GM12872 (cell line): Measurements from ENCODE around the gene GINS2.

ENCODE experiments used
- CTCF ChIP-seq: IDR thresholded peaks from 3 replicates; pipeline ENCODE4 v1.5.1; 2011; ENCODE audit warnings: low read depth, mild to moderate bottlenecking, low read length, moderate library complexity; ENCODE audit not compliant: insufficient read depth

GINS2 gene

DNA sequence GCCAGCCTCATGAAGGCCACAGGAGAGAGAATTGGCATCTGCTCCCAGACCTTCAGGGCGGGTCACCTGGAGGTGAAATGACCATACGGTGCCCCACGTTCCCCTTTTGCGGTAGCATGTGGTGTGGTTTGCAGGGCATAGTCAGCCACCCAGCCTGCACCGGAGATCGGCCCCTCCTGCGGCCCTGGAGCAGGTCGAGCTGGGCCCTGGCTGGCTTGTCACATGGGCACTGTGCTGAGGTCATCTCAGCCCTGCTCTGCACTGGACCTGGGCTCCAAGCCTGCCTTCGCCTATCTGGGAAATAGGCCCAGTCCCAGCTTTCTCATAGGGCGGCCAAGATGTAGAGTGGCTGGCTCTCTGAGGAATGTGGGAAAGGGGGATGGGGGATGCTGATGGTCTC, 59.4 kb downstream of the GINS2 start:
- no peak for TF ChIP-seq CTCF

DNA sequence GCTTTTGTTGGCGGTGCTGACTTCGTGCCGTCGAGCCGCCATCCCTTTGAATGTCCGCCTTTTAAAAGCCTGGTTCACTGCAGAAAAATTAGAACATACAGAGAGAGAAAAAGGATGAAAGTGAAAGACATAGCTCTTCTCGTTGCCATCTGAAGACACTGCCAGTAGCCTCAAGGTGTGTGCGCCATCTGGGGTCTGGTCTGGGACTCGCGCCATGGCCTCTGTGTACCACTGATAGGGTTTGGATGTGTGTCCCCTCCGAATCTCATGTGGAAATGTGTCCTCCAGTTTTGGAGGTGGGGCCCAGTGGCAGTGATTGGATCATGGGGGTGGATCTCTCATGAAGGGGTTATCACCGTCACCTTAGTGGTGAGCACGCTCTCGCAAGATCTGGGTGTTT, 60.1 kb downstream of the GINS2 start:
- TF ChIP-seq CTCF = no peak

DNA sequence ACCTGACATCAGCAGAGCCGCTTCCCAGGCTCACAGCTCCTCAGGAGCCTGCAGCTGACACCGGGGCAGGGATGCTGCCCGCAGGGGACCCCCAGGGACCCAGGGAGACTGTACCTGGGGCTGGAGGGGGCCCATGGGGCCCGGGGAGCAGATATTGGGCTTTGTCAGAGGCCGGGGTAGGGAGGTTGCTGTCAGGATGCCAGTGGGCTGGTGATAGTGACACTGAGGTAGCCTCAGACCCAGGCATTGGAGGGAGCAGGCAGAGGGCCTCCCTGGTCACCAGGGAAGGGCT, 60.5 kb downstream of the GINS2 start:
- no peak for TF ChIP-seq CTCF

- TF ChIP-seq CTCF = no peak
Measured at GRCh38 chr16:85627526-85628264, 61.1 kb downstream of the GINS2 start.

GRCh38 chr16:85627089-85627488, 61.7 kb downstream of the GINS2 start:
- no peak for TF ChIP-seq CTCF
